Endothelial cell of umbilical vein (primary cell): ENCODE measurements around the gene TDRD7. TPM values are rescaled to one million over a fixed set of nuclear protein-coding genes. Genes with fewer than 3 reads are reported as not detected.

Source experiments
- BruUV-seq: library from RNA; stranded (reverse); fragments of 400-500 nt; replicated peaks from 2 replicates; lab custom pipeline; 2021; lab: Mats Ljungman, UMichigan
- CTCF ChIA-PET: fragments of 300-600, 350-600 bp; sonication (Branson Sonifier 250); formaldehyde crosslinking; loops from one replicate; lab custom pipeline; 2021; ENCODE audit warnings: antibody characterized with exemption, inconsistent platforms; lab: Charles Lee
- POLR2A ChIA-PET: fragments of 300-600, 350-600 bp; sonication (Branson Sonifier 250); formaldehyde crosslinking; loops from one replicate; lab custom pipeline; 2021; ENCODE audit warnings: antibody characterized with exemption, inconsistent platforms; lab: Charles Lee
- DNase-seq: peaks from one replicate; pipeline ENCODE4 v3.0.0-alpha.2; 2011; ENCODE audit warnings: low read depth, low spot score
- FAIRE-seq: peaks from 2 replicates; lab custom pipeline; 2011; peaks lifted over from hg19 to GRCh38; lab: Jason Lieb, UNC
- H2AFZ ChIP-seq: 2 replicates; pipeline ENCODE4 v1.6.0; 2012; ENCODE audit warnings: low read depth, low read length, control low read depth, inconsistent platforms
- H3K27ac ChIP-seq: 2 replicates; pipeline ENCODE4 v1.5.1; 2011; ENCODE audit warnings: low read depth, mild to moderate bottlenecking, control low read depth, low read length, moderate library complexity; ENCODE audit not compliant: insufficient read depth
- H3K27me3 ChIP-seq, 2 experiments: 2 replicates each; pipeline versions ENCODE4 v1.6.0 to v1.6.1; 2011; ENCODE audit warnings: low read length in 2 of 2, mixed read lengths in 1 of 2; ENCODE audit not compliant: control insufficient read depth in 2 of 2, insufficient read depth in 2 of 2
- H3K36me3 ChIP-seq, 2 experiments: 2 replicates in 1 of 2; 3 replicates in 1 of 2; pipeline ENCODE4 v1.5.1; 2011; ENCODE audit warnings: low read length in 2 of 2, mild to moderate bottlenecking in 1 of 2, moderate library complexity in 1 of 2; ENCODE audit not compliant: control insufficient read depth in 2 of 2, insufficient read depth in 2 of 2; ENCODE audit errors: extremely low read depth in 1 of 2
- H3K4me1 ChIP-seq: 3 replicates; pipeline ENCODE4 v1.5.1; 2011; ENCODE audit warnings: mild to moderate bottlenecking, low read length; ENCODE audit not compliant: control insufficient read depth, insufficient read depth; ENCODE audit errors: extremely low read depth
- H3K4me2 ChIP-seq: 2 replicates; pipeline ENCODE4 v1.6.1; 2011; ENCODE audit warnings: low read length, control low read depth, mixed read lengths; ENCODE audit not compliant: insufficient read depth
- H3K4me3 ChIP-seq, 3 experiments: fragments of 200-600 bp in 1 of 3; sonication (generic), shearing (Covaris generic) in 1 of 3; replicated peaks in 1 of 3; 2 replicates each; pipeline ENCODE4 v1.5.1; 2011 to 2016; ENCODE audit warnings: control low read depth in 3 of 3, low read length in 3 of 3, mild to moderate bottlenecking in 2 of 3, inconsistent platforms in 1 of 3, low read depth in 1 of 3, moderate library complexity in 1 of 3; ENCODE audit not compliant: insufficient read depth in 1 of 3
- H3K79me2 ChIP-seq: 2 replicates; pipeline ENCODE4 v1.6.0; 2012; ENCODE audit warnings: low read length, inconsistent platforms; ENCODE audit not compliant: control insufficient read depth, insufficient read depth
- H3K9ac ChIP-seq: replicated peaks from 2 replicates; pipeline ENCODE3; 2011; ENCODE audit warnings: low read length, control low read depth; ENCODE audit not compliant: insufficient read depth; ENCODE audit errors: extremely low read depth
- H3K9me1 ChIP-seq: replicated peaks from 3 replicates; pipeline ENCODE4 v1.6.0; 2011; ENCODE audit warnings: mild to moderate bottlenecking, low read length; ENCODE audit not compliant: control insufficient read depth, insufficient read depth; ENCODE audit errors: extremely low read depth
- H3K9me3 ChIP-seq: replicated peaks from 2 replicates; pipeline ENCODE4 v1.5.1; 2012; ENCODE audit warnings: low read length, inconsistent platforms; ENCODE audit not compliant: control insufficient read depth, insufficient read depth
- H4K20me1 ChIP-seq: replicated peaks from 2 replicates; pipeline ENCODE3; 2011; ENCODE audit warnings: mild to moderate bottlenecking, low read length; ENCODE audit not compliant: control insufficient read depth, insufficient read depth; ENCODE audit errors: extremely low read depth
- CTCF ChIP-seq, 2 donors: IDR thresholded peaks; 1 replicate in 1 of 2; 2 replicates in 1 of 2; pipeline ENCODE4 v1.5.1; 2011; ENCODE audit warnings: low read length in 2 of 2, mild to moderate bottlenecking in 2 of 2, moderate library complexity in 2 of 2, control low read depth in 1 of 2, inconsistent platforms in 1 of 2, low read depth in 1 of 2; ENCODE audit not compliant: insufficient read depth in 1 of 2; ENCODE audit errors: extremely low read depth in 1 of 2
- EZH2 ChIP-seq: IDR thresholded peaks from 2 replicates; pipeline ENCODE4 v1.6.1; 2012; ENCODE audit warnings: borderline replicate concordance, low read depth, mild to moderate bottlenecking, moderate library complexity, low read length, inconsistent platforms; ENCODE audit not compliant: severe bottlenecking
- FOS ChIP-seq: IDR thresholded peaks from 2 replicates; pipeline ENCODE4 v1.6.1; 2011; ENCODE audit warnings: mild to moderate bottlenecking, low read length, moderate library complexity, borderline replicate concordance; ENCODE audit not compliant: insufficient read depth
- GATA2 ChIP-seq: IDR thresholded peaks from 2 replicates; pipeline ENCODE4 v1.7.0; 2011; ENCODE audit warnings: low read depth, mild to moderate bottlenecking, moderate library complexity, mixed read lengths, low read length; ENCODE audit not compliant: insufficient read length, insufficient read depth
- JUN ChIP-seq: IDR thresholded peaks from 2 replicates; pipeline ENCODE4 v1.6.1; 2011; ENCODE audit warnings: borderline replicate concordance, low read depth; ENCODE audit not compliant: insufficient read length, insufficient read depth
- MAX ChIP-seq: IDR thresholded peaks from 2 replicates; pipeline ENCODE4 v1.6.1; 2011; ENCODE audit not compliant: insufficient read depth, insufficient read length
- MYC ChIP-seq: IDR thresholded peaks from one replicate; pipeline ENCODE4 v1.6.1; 2011; ENCODE audit warnings: mild to moderate bottlenecking, low read depth, low read length
- POLR2A ChIP-seq: IDR thresholded peaks from 2 replicates; pipeline ENCODE4 v1.6.1; 2012; ENCODE audit warnings: low read depth, mild to moderate bottlenecking, control low read depth, low read length
- POLR2AphosphoS5 ChIP-seq: IDR thresholded peaks from 2 replicates; pipeline ENCODE4 v1.6.1; 2012; ENCODE audit warnings: low read depth, mild to moderate bottlenecking, control low read depth, low read length, moderate library complexity; ENCODE audit not compliant: insufficient read depth
- dilution Hi-C: fragments of 300-500 bp; cut with MboI; formaldehyde crosslinking; loops from one replicate; pipeline ENCODE4 v1.15.0; 2019; ENCODE audit warnings: low sequenced_read_pairs; ENCODE audit not compliant: extremely low pct_ligation_motif_present
- intact Hi-C: fragments of 100-400 bp; cut with micrococcal nuclease; formaldehyde crosslinking; loops from one replicate; pipeline ENCODE4 v1.10.0; 2022
- microRNA-seq: library from miRNA; unstranded; fragments of <30 nt; microRNA quantifications from one replicate; pipeline ENCODE4 v1.2.0, GENCODE V29; 2021; ENCODE audit warnings: borderline number of aligned reads, borderline replicate concordance
- polyA plus RNA-seq, 4 experiments: library from polyadenylated mRNA; depleted of rRNA in 3 of 4; stranded (reverse) in 3 of 4; unstranded in 1 of 4; fragments of >200 nt; gene quantifications; 2 replicates each; pipeline versions ENCODE4 v1.2.1 to v1.2.3, GENCODE V29; 2011 to 2012; ENCODE audit warnings: missing spikeins in 1 of 4
- small RNA-seq: library from RNA; depleted of rRNA; stranded (forward); fragments of <200 nt; gene quantifications from one replicate; pipeline ENCODE3, GENCODE V24; 2012; ENCODE audit warnings: low replicate concordance, low read depth; ENCODE audit not compliant: insufficient read depth, insufficient read length
- total RNA-seq: library from RNA; stranded (reverse); gene quantifications from 2 replicates; pipeline ENCODE4 v1.2.3, GENCODE V29; 2021

Gene TDRD7
- total and polyA plus RNA-seq, 2 donors (not counting 3 experiments of a cell fraction or from before 2014, with no cell fraction given): 4.9 to 11.5 TPM

GRCh38 chr9:97545486-97545885 is 133.6 kb downstream of the TDRD7 start:
- no peak overlapping the region for H3K27ac ChIP-seq
- H4K20me1 ChIP-seq: no peaks in the 10 kb centered on the region
- no peaks in the 10 kb centered on the region for H3K79me2 ChIP-seq
- H3K4me3 ChIP-seq: no peak overlapping the region
- H3K36me3 ChIP-seq: no peaks in the 10 kb centered on the region
- no peaks in the 10 kb centered on the region for H3K9me3 ChIP-seq
- dilution Hi-C loops (no loop called here), intact Hi-C loops (no loop called here)
- FAIRE-seq (no peak), DNase-seq (no peak)
- H3K9ac ChIP-seq: no peak overlapping the region
- H2AFZ ChIP-seq: no peak overlapping the region
- BruUV-seq: no TSS peak
- TF ChIP-seq JUN (no peak), POLR2AphosphoS5 (no peak), MYC (no peak), EZH2 (no peak), FOS (no peak), CTCF (IDR thresholded peaks at IDR 0.05; ENCODE audit: extremely low read depth in 1 of 2, insufficient read depth in 1 of 2, low read depth in 1 of 2, low read length in 2 of 2) (no peak), POLR2A (no peak), MAX (no peak), GATA2 (no peak)
- H3K4me2 ChIP-seq: no peak overlapping the region
- H3K9me1 ChIP-seq: no peaks in the 10 kb centered on the region
- H3K4me1 ChIP-seq: no peaks in the 10 kb centered on the region
- CTCF ChIA-PET: interaction anchor here (0.8 to 6.6 kb wide), 2 partner anchors 53 to 71 kb away, joined by 3 to 30 read pairs; no protein-coding TSS in a partner anchor
- POLR2A ChIA-PET: no interaction called here
- H3K27me3 ChIP-seq: peaks cover 0 to 11% of the 10 kb centered on the region in 2 experiments

Small RNA genes within 50 kb of the gene (microRNA-seq; reads per million reads assigned to microRNA genes)
- not detected for gene MIR1302-8

Small RNA genes within 50 kb of the gene (small RNA-seq; reads per million reads assigned to genes)
- not detected for gene MIR1302-8

Other genes with a start within 250 kb of the TDRD7 start
- 2.5 and 4.5 TPM in 2 replicates for gene CCDC180, start 104.4 kb upstream of the TDRD7 start, total RNA-seq
- gene CCDC180, start 104.4 kb upstream of the TDRD7 start, polyA plus RNA-seq: 0.30 and 0.41 TPM in 2 replicates
- 0.74 and 1.4 TPM in 2 replicates for gene TMOD1, start 89.6 kb downstream of the TDRD7 start, total RNA-seq
- gene TMOD1, start 89.6 kb downstream of the TDRD7 start, polyA plus RNA-seq: 0.13 and 0.26 TPM in 2 replicates
- gene TSTD2, start 221.3 kb downstream of the TDRD7 start, total RNA-seq: 15.1 and 15.9 TPM in 2 replicates
- gene TSTD2, start 221.3 kb downstream of the TDRD7 start, polyA plus RNA-seq: 13.5 and 13.7 TPM in 2 replicates
- 42.8 and 45.3 TPM in 2 replicates for gene NCBP1, start 221.7 kb downstream of the TDRD7 start, total RNA-seq
- gene NCBP1, start 221.7 kb downstream of the TDRD7 start, polyA plus RNA-seq: 8.8 and 10.9 TPM in 2 replicates